Measurements from ENCODE around the gene HS3ST4.

HS3ST4 gene

DNA sequence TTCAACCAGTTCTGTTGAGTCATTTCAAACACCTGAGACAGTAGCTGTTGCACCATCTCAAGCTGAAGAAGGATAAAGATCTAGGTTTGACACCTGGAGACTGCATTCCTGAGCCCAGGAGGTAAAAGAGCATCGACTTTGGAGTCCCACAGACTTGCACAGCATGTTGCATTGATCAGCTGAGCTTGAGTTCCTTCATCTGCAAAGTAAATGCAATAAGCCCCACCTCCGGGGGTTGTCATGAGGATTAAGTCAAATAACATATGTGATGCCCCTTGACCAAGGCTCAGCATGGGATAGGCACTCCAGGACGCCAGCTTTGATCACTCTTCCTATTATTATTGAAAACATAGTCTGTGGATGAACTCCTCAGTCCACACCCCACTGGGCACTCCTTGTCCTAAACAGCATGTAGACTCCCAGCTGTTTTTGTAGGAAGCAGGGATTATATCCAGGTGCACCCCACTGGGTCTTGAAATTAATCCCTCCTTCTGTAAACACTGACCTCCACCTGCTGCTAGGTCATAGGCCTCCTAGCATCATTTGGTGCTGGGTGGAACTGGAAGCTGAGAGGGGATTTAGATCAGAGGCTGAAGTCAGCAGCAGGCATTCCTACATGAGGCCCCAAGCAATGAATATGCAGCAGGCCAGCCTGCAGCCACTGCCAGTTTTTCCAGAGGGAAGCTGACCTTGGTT lies 259.0 kb downstream of the HS3ST4 start:
- peaks cover 0 to 4% of the 10 kb centered on the region in 2 donors for H3K9me3 ChIP-seq (ENCODE audit: control insufficient read depth in 1 of 2, low read length in 2 of 2)
- H3K36me3 ChIP-seq (ENCODE audit: control insufficient read depth in 1 of 2, insufficient read depth in 2 of 2, low read length in 2 of 2): no peaks in the 10 kb centered on the region
- no peaks in the 10 kb centered on the region for H3K4me1 ChIP-seq (ENCODE audit: control insufficient read depth in 1 of 2, insufficient read depth in 2 of 2, low read length in 2 of 2)
- H3K4me3 ChIP-seq (ENCODE audit: low read depth in 1 of 2, low read length in 2 of 2): no peak overlapping the region
- H3K27ac ChIP-seq (ENCODE audit: low read length): no peak overlapping the region
- no peaks in the 10 kb centered on the region for H3K27me3 ChIP-seq (ENCODE audit: low read depth, low read length)

DNA sequence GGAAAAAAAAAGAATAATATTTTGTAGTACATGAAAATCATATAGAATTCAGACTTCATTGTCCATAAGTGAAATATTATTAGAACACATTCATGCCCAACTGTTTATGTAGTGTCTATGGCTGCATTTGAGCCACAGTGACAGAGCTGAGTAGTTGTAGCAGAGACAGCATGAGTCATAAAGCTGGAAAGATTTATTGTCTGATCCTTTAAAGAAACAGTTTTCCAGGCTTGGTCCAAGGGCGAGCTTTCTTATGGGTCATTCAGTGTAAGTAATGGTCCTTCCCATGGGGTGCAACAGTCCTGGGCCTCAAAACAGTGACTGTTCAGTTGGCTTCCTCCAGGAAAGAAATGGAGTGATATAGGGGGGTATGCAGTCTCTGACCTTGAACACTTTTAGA lies 260.2 kb downstream of the HS3ST4 start:
- Histone ChIP-seq H3K27me3 (ENCODE audit: low read depth, low read length) (no peaks in the 10 kb centered on the region), H3K4me1 (ENCODE audit: control insufficient read depth in 1 of 2, insufficient read depth in 2 of 2, low read length in 2 of 2) (no peaks in the 10 kb centered on the region), H3K36me3 (ENCODE audit: control insufficient read depth in 1 of 2, insufficient read depth in 2 of 2, low read length in 2 of 2) (no peaks in the 10 kb centered on the region), H3K9me3 (ENCODE audit: control insufficient read depth in 1 of 2, low read length in 2 of 2) (peaks cover 0 to 4% of the 10 kb centered on the region in 2 donors), H3K4me3 (ENCODE audit: low read depth in 1 of 2, low read length in 2 of 2) (no peak overlapping the region), H3K27ac (ENCODE audit: low read length) (no peak overlapping the region)

DNA sequence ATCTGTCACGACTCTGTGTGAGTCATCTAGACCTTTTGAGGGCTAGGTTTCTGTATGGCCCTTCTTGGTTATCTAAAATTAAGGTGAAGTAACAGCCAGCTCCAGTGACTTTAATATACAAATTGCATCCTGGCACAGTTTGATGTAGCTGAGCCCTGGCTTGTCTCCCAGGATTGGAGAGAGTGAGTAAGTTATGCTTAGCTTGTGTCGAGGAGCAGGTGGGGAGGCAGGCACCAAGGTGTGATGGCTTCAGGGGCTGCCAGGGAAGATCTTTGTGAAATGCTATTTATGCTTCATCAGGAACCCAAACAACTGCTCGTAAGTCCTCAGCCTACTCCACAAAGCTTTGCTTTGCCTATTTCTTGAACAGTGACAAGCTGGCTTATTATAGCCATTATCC lies 261.2 kb downstream of the HS3ST4 start:
- no peaks in the 10 kb centered on the region for H3K4me1 ChIP-seq (ENCODE audit: control insufficient read depth in 1 of 2, insufficient read depth in 2 of 2, low read length in 2 of 2)
- no peak overlapping the region for H3K4me3 ChIP-seq (ENCODE audit: low read depth in 1 of 2, low read length in 2 of 2)
- H3K9me3 ChIP-seq (ENCODE audit: control insufficient read depth in 1 of 2, low read length in 2 of 2): peaks cover 0 to 4% of the 10 kb centered on the region in 2 donors
- no peaks in the 10 kb centered on the region for H3K27me3 ChIP-seq (ENCODE audit: low read depth, low read length)
- H3K36me3 ChIP-seq (ENCODE audit: control insufficient read depth in 1 of 2, insufficient read depth in 2 of 2, low read length in 2 of 2): no peaks in the 10 kb centered on the region
- no peak overlapping the region for H3K27ac ChIP-seq (ENCODE audit: low read length)

DNA sequence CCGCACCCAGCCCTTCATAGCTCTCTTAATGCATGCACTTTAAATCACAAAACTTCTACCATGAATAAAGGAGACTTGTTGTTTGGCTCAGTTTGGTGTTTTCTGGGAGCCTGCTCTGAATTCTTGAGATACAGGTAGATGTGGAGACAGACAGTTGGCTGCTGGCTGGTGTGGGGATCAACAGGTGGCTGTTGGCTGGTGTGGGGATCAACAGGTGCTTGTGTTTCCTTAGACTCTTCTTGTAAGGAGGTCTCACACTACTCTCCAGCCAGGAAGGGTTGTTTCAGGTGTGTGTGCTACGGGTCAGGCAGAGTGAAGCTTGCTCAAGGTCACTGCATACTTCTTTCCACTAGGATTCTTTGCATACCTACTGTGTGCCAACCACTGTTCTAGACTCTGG lies 265.9 kb downstream of the HS3ST4 start:
- Histone ChIP-seq H3K27ac (ENCODE audit: low read length) (no peak overlapping the region), H3K9me3 (ENCODE audit: control insufficient read depth in 1 of 2, low read length in 2 of 2) (peaks cover 0 to 4% of the 10 kb centered on the region in 2 donors), H3K4me3 (ENCODE audit: low read depth in 1 of 2, low read length in 2 of 2) (no peak overlapping the region), H3K27me3 (ENCODE audit: low read depth, low read length) (no peaks in the 10 kb centered on the region), H3K36me3 (ENCODE audit: control insufficient read depth in 1 of 2, insufficient read depth in 2 of 2, low read length in 2 of 2) (no peaks in the 10 kb centered on the region), H3K4me1 (ENCODE audit: control insufficient read depth in 1 of 2, insufficient read depth in 2 of 2, low read length in 2 of 2) (no peaks in the 10 kb centered on the region)

DNA sequence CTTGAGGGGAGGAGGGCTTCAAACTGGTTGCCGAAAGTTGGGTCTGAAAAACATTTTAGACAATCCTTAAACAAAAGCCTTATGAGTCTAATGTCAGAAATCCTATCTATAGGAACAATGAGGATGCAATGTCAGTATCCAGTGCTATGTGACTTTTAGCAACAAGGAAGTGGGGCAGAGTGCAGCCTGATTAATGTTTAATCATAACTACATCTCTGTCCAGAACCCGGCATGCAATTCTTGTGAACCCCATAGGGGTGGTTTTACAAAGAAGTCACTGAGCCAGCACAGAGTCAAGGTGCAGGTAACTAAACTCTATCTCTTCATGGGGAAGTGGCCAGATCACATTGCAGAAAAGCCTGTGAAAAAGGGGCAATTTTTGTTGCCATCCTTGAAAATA lies 267.5 kb downstream of the HS3ST4 start:
- no peak overlapping the region for H3K27ac ChIP-seq (ENCODE audit: low read length)

DNA sequence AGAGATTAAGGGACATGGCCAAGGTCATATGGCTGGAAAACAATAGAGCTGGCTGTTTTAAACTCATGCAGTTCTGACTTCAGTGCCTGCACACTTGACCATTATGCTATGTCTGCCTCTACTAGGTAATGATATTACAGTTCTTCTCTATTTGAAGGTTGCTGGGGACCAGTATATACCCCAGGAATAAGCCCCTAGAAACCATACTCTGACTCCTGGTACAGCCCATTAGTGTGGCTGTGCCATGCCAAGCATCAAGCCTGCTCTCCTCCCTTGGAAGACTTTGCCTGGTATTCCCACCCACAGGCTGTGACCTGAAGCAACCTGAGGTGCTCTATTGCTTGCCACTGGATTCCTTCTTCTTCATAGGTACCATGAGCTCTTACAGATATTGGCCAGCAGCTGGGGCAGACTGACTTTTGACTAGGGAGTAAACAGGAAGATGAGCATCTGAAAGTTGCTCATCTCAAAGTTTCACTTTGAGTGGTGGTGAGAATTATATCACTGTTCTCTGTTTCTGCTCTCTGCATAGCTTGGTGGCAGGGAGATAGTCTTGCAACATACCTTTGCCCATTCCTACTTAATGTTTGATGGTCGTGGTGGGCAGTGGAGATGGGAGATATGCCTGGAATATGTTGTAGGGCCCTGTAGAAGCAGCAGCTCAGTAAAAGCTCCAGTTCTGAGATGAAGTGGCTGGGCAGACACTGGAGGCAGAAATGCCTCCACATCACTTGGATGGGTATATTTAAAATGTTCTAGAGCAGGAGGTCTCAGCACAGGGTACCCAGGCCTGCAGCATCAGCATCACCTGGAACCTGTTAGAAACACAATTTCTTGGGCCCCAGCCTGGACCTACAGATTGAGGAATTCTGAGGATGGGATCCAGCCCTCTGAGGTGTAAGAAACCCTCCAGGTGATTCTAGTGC lies 274.7 kb downstream of the HS3ST4 start:
- Histone ChIP-seq H3K9me3 (ENCODE audit: control insufficient read depth in 1 of 2, low read length in 2 of 2) (no peaks in the 10 kb centered on the region), H3K27me3 (ENCODE audit: low read depth, low read length) (no peaks in the 10 kb centered on the region), H3K36me3 (ENCODE audit: control insufficient read depth in 1 of 2, insufficient read depth in 2 of 2, low read length in 2 of 2) (no peaks in the 10 kb centered on the region), H3K27ac (ENCODE audit: low read length) (no peak overlapping the region), H3K4me3 (ENCODE audit: low read depth in 1 of 2, low read length in 2 of 2) (no peak overlapping the region), H3K4me1 (ENCODE audit: control insufficient read depth in 1 of 2, insufficient read depth in 2 of 2, low read length in 2 of 2) (no peaks in the 10 kb centered on the region)

More for the DNA sequence above, 267.5 kb downstream of the HS3ST4 start:
- H3K27me3 ChIP-seq (ENCODE audit: low read depth, low read length): no peaks in the 10 kb centered on the region
- H3K4me3 ChIP-seq (ENCODE audit: low read depth in 1 of 2, low read length in 2 of 2): no peak overlapping the region
- H3K9me3 ChIP-seq (ENCODE audit: control insufficient read depth in 1 of 2, low read length in 2 of 2): no peaks in the 10 kb centered on the region
- no peaks in the 10 kb centered on the region for H3K36me3 ChIP-seq (ENCODE audit: control insufficient read depth in 1 of 2, insufficient read depth in 2 of 2, low read length in 2 of 2)
- no peaks in the 10 kb centered on the region for H3K4me1 ChIP-seq (ENCODE audit: control insufficient read depth in 1 of 2, insufficient read depth in 2 of 2, low read length in 2 of 2)

DNA sequence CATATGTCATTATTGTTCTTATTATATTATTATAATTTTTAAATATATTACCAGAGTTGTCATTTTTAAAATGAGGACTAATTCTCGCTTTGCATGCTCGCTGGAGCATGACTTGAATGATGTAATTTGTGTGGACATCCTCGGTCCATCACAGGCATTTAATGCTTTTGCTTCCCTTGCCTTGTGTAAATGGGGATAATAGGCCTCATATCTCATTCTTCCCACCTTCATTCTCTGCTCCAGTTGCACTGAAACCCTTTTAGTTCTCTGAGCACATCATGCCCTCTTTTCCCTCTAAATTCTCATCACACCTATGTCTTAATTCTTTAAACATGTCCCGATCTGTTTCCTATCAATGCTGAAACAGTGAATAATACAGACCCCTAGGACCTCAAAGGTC lies 285.4 kb downstream of the HS3ST4 start:
- H3K4me3 ChIP-seq (ENCODE audit: low read depth in 1 of 2, low read length in 2 of 2): no peak overlapping the region
- no peaks in the 10 kb centered on the region for H3K36me3 ChIP-seq (ENCODE audit: control insufficient read depth in 1 of 2, insufficient read depth in 2 of 2, low read length in 2 of 2)
- H3K27ac ChIP-seq (ENCODE audit: low read length): no peak overlapping the region
- peaks cover 0 to 3% of the 10 kb centered on the region in 2 donors for H3K9me3 ChIP-seq (ENCODE audit: control insufficient read depth in 1 of 2, low read length in 2 of 2)
- no peaks in the 10 kb centered on the region for H3K4me1 ChIP-seq (ENCODE audit: control insufficient read depth in 1 of 2, insufficient read depth in 2 of 2, low read length in 2 of 2)
- no peaks in the 10 kb centered on the region for H3K27me3 ChIP-seq (ENCODE audit: low read depth, low read length)

DNA sequence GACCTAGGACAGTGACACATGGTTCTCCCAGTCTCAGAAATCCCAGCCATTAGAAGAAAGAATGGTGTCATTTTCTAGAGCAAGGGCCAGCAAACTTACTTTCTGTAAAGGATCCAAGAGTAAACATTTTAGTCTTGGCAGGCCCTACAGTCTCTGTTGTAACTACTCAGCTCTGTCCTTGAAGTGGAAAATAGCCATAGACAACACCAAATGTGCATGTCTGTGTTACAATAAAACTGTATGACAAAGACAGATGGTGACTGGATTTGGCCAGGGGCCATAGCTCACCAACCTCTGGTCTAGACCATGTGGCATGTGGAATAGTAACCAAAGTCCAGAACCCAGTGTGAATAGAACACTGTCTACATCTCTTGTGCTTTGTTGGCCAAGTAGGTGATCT lies 286.5 kb downstream of the HS3ST4 start:
- no peak overlapping the region for H3K4me3 ChIP-seq (ENCODE audit: low read depth in 1 of 2, low read length in 2 of 2)

DNA sequence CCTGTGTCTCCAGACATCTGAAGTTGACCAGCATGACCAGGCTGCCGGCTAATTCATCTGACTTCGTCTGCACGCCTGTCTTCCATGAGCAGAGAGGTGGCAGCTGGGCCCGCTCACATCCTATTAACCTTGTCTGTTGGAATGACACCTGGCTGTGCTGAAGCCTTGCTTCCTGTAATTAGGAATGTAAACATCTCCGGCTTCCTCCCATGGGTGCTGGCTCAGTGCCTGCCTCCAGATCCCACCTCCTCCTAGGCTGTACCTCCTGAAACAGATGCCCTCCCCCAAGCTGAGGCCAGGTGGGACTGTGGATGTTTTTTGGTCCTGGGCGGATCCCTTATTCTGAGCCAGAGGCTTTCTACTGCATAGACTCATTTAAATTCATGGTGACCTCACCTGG lies 296.3 kb downstream of the HS3ST4 start:
- H3K4me1 ChIP-seq (ENCODE audit: control insufficient read depth in 1 of 2, insufficient read depth in 2 of 2, low read length in 2 of 2): no peaks in the 10 kb centered on the region
- no peak overlapping the region for H3K27ac ChIP-seq (ENCODE audit: low read length)
- no peaks in the 10 kb centered on the region for H3K9me3 ChIP-seq (ENCODE audit: control insufficient read depth in 1 of 2, low read length in 2 of 2)
- no peak overlapping the region for H3K4me3 ChIP-seq (ENCODE audit: low read depth in 1 of 2, low read length in 2 of 2)
- H3K27me3 ChIP-seq (ENCODE audit: low read depth, low read length): no peaks in the 10 kb centered on the region
- no peaks in the 10 kb centered on the region for H3K36me3 ChIP-seq (ENCODE audit: control insufficient read depth in 1 of 2, insufficient read depth in 2 of 2, low read length in 2 of 2)

More for the DNA sequence above, 286.5 kb downstream of the HS3ST4 start:
- no peaks in the 10 kb centered on the region for H3K27me3 ChIP-seq (ENCODE audit: low read depth, low read length)
- no peak overlapping the region for H3K27ac ChIP-seq (ENCODE audit: low read length)
- H3K4me1 ChIP-seq (ENCODE audit: control insufficient read depth in 1 of 2, insufficient read depth in 2 of 2, low read length in 2 of 2): no peaks in the 10 kb centered on the region
- H3K9me3 ChIP-seq (ENCODE audit: control insufficient read depth in 1 of 2, low read length in 2 of 2): no peaks in the 10 kb centered on the region
- no peaks in the 10 kb centered on the region for H3K36me3 ChIP-seq (ENCODE audit: control insufficient read depth in 1 of 2, insufficient read depth in 2 of 2, low read length in 2 of 2)

DNA sequence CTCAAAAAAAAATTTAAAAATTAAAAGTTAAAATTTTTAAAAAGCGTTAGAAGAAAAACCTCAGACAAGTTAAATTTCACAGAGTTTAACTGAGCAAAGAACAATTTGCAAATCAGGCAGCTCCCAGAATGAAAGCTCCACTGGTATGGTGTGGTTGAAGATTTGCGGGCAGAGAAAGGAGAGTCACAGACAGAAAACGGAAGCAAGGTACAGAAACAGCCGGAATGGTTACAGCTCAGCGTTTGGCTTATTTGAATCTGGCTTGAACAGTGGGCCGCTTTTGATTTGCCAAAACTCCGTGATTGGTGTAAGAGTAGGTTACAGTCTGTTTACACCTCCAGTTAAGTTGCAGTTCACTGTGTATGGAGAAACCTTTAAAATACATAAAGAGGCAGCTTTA lies 297.1 kb downstream of the HS3ST4 start:
- Histone ChIP-seq H3K9me3 (ENCODE audit: control insufficient read depth in 1 of 2, low read length in 2 of 2) (no peaks in the 10 kb centered on the region), H3K4me3 (ENCODE audit: low read depth in 1 of 2, low read length in 2 of 2) (no peak overlapping the region), H3K4me1 (ENCODE audit: control insufficient read depth in 1 of 2, insufficient read depth in 2 of 2, low read length in 2 of 2) (no peaks in the 10 kb centered on the region), H3K36me3 (ENCODE audit: control insufficient read depth in 1 of 2, insufficient read depth in 2 of 2, low read length in 2 of 2) (no peaks in the 10 kb centered on the region), H3K27ac (ENCODE audit: low read length) (no peak overlapping the region), H3K27me3 (ENCODE audit: low read depth, low read length) (no peaks in the 10 kb centered on the region)

DNA sequence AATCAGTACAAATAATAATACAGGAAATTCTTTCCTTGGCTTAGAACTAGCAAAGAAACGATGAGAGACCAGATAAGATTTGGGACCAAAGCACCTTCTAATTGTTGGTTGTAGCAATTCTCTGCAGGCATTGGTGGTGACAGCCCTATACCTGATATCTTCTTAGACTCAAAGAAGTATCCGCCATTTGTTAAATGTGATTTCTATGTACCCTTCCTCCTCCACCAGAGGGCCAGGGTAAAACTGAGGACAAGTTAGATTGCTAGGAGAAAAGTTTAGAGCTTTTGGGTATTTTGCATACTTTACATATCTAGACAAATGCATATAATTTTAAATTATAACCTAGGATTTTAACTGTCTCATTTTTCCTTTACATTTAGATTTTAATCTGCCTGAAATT lies 304.3 kb downstream of the HS3ST4 start:
- Histone ChIP-seq H3K36me3 (ENCODE audit: control insufficient read depth in 1 of 2, insufficient read depth in 2 of 2, low read length in 2 of 2) (no peaks in the 10 kb centered on the region), H3K27me3 (ENCODE audit: low read depth, low read length) (no peaks in the 10 kb centered on the region), H3K9me3 (ENCODE audit: control insufficient read depth in 1 of 2, low read length in 2 of 2) (no peaks in the 10 kb centered on the region), H3K4me1 (ENCODE audit: control insufficient read depth in 1 of 2, insufficient read depth in 2 of 2, low read length in 2 of 2) (no peaks in the 10 kb centered on the region), H3K27ac (ENCODE audit: low read length) (no peak overlapping the region), H3K4me3 (ENCODE audit: low read depth in 1 of 2, low read length in 2 of 2) (no peak overlapping the region)

Data from muscle layer of duodenum (tissue), 2 donors.